Activated CD8-positive, alpha-beta memory T cell treated with anti-CD3 and anti-CD28 coated beads, Interleukin-2, amount 10 ng/mL, durations not matched to agents 7 days and 5 days (primary cell): ENCODE data around the gene KLHDC7B. TPM values are rescaled to one million over a fixed set of nuclear protein-coding genes. Genes with fewer than 3 reads are reported as not detected.

Source experiments
- ATAC-seq: fragments of 150-1000 bp; cut with Tn5 transposase; one replicate; pipeline ENCODE4 v1.10.0; 2021; ENCODE audit warnings: moderate library complexity
- CTCF ChIA-PET: fragments of 350-600 bp; sonication (Branson Sonifier 250); formaldehyde crosslinking; loops from one replicate; lab custom pipeline; 2021; ENCODE audit warnings: antibody characterized with exemption; lab: Charles Lee
- DNase-seq: peaks from one replicate; pipeline ENCODE4 v3.0.0-alpha.2; 2020
- H3K27ac Mint-ChIP-seq: one replicate; pipeline ENCODE4 v1.8.0; 2021; ENCODE audit warnings: mild to moderate bottlenecking, mixed read lengths
- H3K27me3 Mint-ChIP-seq: one replicate; pipeline ENCODE4 v1.8.0; 2021; ENCODE audit warnings: mixed read lengths
- H3K36me3 Mint-ChIP-seq: one replicate; pipeline ENCODE4 v1.8.0; 2021; ENCODE audit warnings: mild to moderate bottlenecking, mixed read lengths
- H3K4me1 Mint-ChIP-seq: one replicate; pipeline ENCODE4 v1.8.0; 2021; ENCODE audit warnings: mixed read lengths
- H3K4me3 Mint-ChIP-seq: one replicate; pipeline ENCODE4 v1.8.0; 2021; ENCODE audit warnings: mild to moderate bottlenecking, moderate library complexity, mixed read lengths
- H3K9me3 Mint-ChIP-seq: one replicate; pipeline ENCODE4 v1.8.0; 2022; ENCODE audit warnings: low read depth, mixed read lengths
- total RNA-seq, 2 experiments: library from RNA; stranded (reverse); gene quantifications; one replicate each; pipeline ENCODE4 v1.2.3, GENCODE V29; 2021

The KLHDC7B gene
- total RNA-seq, 2 experiments from 2014 or later = 10.2 to 12.0 TPM

DNA sequence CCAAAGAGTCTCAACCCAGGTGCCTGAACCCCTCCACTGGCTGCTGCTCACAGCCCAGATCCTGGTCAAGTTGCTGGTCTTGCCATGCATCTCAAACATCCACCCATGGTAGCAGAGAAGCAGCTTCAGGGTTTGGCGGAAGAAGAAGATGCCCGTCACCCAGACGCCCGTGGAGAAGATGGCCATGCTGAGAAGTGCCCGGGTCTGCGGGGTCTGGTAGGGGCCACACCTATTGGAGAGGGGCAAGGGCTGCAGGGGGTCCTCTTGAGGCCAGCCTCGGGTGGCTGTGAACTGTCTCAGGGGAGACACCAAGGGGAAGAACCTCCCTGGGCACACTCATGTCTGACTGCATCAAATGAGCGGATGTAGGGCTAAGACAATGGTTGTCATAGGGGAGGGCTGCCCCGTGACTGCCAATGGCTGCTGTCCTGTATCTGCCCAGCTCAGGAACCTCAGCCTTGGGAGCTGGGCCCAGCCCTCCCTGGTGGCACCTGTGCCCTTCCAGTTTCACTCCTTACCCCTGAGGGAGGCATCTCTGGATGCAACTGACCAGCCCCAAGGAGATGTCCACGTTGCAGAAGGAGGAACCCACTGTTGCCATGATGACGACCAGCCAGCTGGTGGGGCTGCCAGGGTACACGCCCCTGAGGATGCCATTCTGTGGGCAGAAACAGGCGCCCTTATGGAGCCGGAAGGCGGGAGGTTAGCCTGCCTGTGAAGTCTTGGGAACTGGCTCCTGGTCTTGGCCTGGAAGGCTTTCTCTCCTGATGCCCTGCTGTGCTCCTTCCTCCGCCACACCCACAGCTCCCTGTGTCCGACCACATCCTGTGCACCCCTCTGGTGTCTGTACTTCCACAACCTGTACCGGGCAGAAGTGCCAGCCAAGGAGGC is 31.4 kb downstream of the KLHDC7B start:
- no peaks in the 10 kb centered on the region for H3K27me3 Mint-ChIP-seq
- H3K36me3 Mint-ChIP-seq = peaks cover 19% of the 10 kb centered on the region
- CTCF ChIA-PET = interaction anchor here (3.0 to 3.6 kb wide), 2 partner anchors 14 to 44 kb away, joined by 10 to 24 read pairs; partner anchors contain the start of gene SYCE3
- no peak for DNase-seq
- H3K4me1 Mint-ChIP-seq = peaks cover 23% of the 10 kb centered on the region
- no peak overlapping the region for H3K4me3 Mint-ChIP-seq
- no peaks in the 10 kb centered on the region for H3K9me3 Mint-ChIP-seq
- H3K27ac Mint-ChIP-seq = no peak overlapping the region
- ATAC-seq = no peak

DNA sequence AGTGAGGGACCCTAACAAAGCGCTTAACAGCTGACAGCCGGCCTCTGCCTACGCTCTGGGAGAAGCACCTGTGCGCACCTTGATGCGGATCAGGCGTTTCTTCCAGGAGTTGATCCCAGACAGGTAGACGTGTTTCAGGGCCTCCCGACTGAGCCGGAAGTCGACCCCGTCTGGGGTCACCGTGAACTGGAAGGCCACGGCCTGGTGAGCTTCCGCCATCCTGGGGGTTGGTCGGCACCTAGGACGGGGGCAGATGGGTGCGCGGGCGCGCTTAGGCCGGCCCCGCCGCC is 31.9 kb downstream of the KLHDC7B start:
- H3K9me3 Mint-ChIP-seq = no peaks in the 10 kb centered on the region
- H3K4me3 Mint-ChIP-seq = no peak overlapping the region
- CTCF ChIA-PET = interaction anchor here (1.0 to 3.6 kb wide), 2 partner anchors 15 kb away, joined by 4 to 24 read pairs; partner anchors contain the start of gene SYCE3
- H3K4me1 Mint-ChIP-seq = peaks cover 23% of the 10 kb centered on the region
- no peak overlapping the region for H3K27ac Mint-ChIP-seq
- no peaks in the 10 kb centered on the region for H3K27me3 Mint-ChIP-seq
- peaks cover 17% of the 10 kb centered on the region for H3K36me3 Mint-ChIP-seq
- no peak for ATAC-seq
- no peak for DNase-seq

DNA sequence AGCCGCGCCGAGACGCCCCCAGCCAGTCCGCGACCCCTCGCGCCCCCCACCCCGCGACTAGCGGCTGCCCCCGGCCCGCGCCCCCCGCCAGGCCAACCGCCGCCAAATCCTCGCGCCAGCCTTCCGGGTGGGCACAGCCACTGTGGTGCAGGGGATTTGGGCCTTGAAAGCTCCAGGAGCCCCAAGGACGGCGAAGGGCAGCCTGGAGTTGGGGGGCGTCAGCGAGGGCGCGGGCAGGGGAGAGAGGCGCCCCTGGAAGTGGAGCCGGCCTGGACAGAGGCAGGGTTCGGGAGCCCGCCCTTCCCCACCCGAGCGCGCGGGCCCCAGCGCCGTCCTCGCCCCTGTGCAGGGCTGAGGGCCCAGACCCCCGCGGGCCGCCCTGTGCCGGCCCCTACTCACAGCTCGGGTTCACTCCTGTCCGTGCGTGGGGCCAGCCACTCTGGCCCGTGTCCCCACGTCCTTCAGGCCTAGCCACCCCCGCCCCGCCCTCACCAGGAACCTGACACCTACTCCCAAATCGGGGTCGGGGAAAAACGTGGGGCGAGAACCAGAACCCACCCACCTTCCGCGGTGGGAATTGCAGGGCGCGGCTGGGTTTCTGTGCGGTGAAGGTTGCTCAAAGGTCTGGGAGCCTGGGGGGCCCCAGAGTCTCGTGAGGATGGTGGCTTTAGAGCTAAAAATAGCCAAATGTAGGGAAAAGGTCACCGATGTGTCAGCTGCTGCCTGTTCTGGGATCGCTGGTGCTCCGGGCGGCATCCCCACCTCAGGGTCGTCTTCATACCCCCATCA is 32.5 kb downstream of the KLHDC7B start, which contains the start of gene CPT1B:
Gene CPT1B, minus strand, starts transcription at position 441 of the 789 bp plus-strand sequence. CDS start 512 bp downstream, outside the sequence.
- H3K9me3 Mint-ChIP-seq = no peaks in the 10 kb centered on the region
- peaks cover 23% of the 10 kb centered on the region for H3K4me1 Mint-ChIP-seq
- no peak for DNase-seq
- no peak for ATAC-seq
- H3K27ac Mint-ChIP-seq = no peak within 1 kb of the TSS
- CTCF ChIA-PET = interaction anchor here (1.0 to 1.1 kb wide), 2 partner anchors 15 to 30 kb away, joined by 4 read pairs; partner anchors contain the start of gene SYCE3
- no peaks in the 10 kb centered on the region for H3K27me3 Mint-ChIP-seq
- H3K36me3 Mint-ChIP-seq = peaks cover 17% of the 10 kb centered on the region
- no peak within 1 kb of the TSS for H3K4me3 Mint-ChIP-seq

DNA sequence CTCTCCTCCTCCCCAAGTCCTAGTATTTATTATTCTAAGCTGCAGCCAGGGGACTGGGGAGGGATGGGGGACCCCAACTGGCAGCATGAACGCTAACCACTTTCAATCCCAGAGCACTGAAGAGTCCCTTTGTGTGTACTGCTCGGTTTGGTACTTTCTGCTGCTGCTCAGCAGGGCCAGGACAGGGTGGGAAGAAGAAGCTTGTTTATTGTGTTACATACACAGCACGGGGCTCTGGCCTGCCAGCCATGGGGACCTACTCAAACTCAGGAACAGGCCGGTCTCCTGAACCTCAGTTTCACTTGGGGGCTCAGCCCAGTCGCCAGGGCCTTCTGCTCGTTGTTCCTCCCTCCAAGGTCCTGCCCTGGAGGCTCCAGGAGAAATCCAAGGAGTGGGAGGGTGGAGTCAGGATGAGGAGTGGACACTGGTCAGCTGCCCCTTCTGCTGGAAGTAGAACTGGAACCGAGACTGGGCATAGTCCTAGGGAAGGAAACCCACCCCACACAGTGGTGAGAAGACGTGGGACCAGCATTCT is 33.1 kb downstream of the KLHDC7B start:
- ATAC-seq (no peak), DNase-seq (no peak)
- Mint-ChIP-seq H3K4me3 (no peak overlapping the region), H3K36me3 (peaks cover 17% of the 10 kb centered on the region), H3K27ac (no peak overlapping the region), H3K4me1 (peaks cover 30% of the 10 kb centered on the region), H3K27me3 (no peaks in the 10 kb centered on the region), H3K9me3 (no peaks in the 10 kb centered on the region)
- CTCF ChIA-PET = interaction anchor here (1.0 to 1.3 kb wide), 3 partner anchors 16 to 30 kb away, joined by 4 read pairs; partner anchors contain the start of gene SYCE3

DNA sequence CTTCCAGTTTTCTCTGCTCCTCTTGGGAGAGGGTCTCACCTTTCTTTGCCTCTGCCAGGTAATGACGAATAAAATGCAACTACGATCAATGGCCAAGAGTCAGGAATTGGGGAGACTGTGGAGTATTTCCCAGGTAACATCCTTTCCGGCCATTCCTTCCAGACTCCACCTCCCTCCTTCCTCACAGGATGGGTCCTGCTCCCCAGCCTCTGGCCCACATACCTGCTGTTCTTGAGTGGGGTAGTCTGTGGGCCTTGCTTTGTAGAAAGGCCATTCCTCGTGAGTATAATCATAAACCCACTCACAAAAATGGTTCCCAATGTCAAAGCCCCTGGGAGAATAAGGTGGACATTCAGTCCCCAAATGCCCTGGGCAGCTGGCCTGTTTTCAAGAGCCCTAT is 34.1 kb downstream of the KLHDC7B start:
- peaks cover 31% of the 10 kb centered on the region for H3K4me1 Mint-ChIP-seq
- ATAC-seq (no peak), DNase-seq (no peak)
- no peaks in the 10 kb centered on the region for H3K9me3 Mint-ChIP-seq
- H3K27ac Mint-ChIP-seq = no peak overlapping the region
- H3K4me3 Mint-ChIP-seq = no peak overlapping the region
- no peaks in the 10 kb centered on the region for H3K27me3 Mint-ChIP-seq
- H3K36me3 Mint-ChIP-seq = peaks cover 15% of the 10 kb centered on the region
- CTCF ChIA-PET = interaction anchor here (1.3 kb wide), 1 partner anchor 17 kb away, joined by 4 read pairs; no protein-coding TSS in a partner anchor

DNA sequence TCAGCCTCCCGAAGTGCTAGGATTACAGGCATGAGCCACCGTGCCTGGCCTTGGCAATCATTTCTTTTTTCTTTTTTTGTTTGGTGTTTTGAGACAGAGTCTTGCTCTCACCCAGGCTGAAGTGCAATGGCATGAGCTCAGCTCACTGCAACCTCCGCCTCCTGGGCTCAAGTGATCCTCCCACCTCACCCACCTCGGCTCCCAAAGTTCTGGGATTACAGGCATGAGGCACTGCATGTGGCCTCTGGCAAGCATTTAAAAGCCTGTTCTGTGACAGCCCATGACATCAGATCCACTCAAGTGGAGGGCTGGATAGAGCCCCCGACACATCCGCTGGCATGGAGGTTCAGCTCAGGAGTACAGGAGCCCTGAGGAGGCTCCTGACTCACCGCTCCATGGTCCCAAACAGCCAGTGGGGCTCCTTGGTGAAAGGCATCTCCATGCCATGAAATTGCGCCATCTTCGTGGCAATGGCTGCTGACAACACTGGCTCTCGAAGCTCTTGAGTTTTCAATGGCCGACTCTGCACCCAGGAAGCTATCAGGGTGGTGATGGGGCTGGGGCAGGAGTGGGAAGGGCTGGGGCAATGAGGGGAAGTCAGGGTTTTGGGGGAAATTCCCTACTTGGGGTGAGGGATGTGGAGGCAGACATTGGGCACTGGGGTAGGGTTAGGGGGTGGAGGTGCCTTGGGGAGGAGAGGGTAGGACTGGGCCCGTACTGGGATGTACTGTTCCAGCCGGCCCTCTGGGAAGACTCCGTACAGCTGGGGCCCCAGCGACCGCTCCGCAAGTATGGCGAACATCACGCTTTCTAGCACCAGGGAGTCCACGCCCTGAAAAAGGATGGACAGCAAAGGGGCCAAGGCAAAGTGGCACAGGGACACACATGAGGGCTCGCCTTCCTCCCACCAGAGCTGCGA is 35.6 kb downstream of the KLHDC7B start:
- H3K36me3 Mint-ChIP-seq = peaks cover 15% of the 10 kb centered on the region
- CTCF ChIA-PET = interaction anchor here (0.7 to 3.2 kb wide), 4 partner anchors 16 to 55 kb away, joined by 3 to 27 read pairs (median 8); partner anchors contain the start of gene SYCE3
- peak overlapping the region; percentile 89 for H3K4me3 Mint-ChIP-seq
- no peaks in the 10 kb centered on the region for H3K27me3 Mint-ChIP-seq
- no peak for DNase-seq
- H3K4me1 Mint-ChIP-seq = peaks cover 31% of the 10 kb centered on the region
- no peaks in the 10 kb centered on the region for H3K9me3 Mint-ChIP-seq
- no peak for ATAC-seq
- peak overlapping the region; percentile 86 for H3K27ac Mint-ChIP-seq

DNA sequence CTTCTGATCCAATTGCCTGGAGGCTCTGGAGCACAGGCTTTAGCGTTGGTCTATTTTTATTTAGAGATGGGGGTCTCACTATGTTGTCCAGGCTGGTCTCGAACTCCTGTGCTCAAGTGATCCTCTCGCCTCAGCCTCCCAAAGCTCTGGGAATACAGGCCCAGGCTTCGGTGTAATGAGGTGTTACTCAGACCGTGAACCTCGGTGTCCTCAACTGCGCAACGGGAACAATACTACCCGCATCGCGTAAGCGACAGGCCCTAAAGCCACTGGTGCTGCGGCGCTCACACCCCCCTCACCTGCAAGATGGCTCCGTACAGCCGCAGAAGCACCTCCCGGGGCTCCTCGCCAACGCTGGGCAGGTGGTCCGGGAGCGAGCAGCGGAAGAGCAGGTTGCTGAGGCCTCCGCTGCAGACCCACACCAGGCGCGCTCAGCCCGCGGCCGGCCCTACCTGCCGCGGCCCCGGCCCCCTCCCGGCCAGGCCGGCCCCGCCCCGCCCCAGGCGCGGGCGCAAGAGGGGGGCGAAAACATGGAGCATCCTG is 36.3 kb downstream of the KLHDC7B start:
- Mint-ChIP-seq H3K27me3 (no peaks in the 10 kb centered on the region), H3K4me1 (peaks cover 31% of the 10 kb centered on the region), H3K4me3 (peak overlapping the region; percentile 89), H3K27ac (peak overlapping the region; percentile 88), H3K9me3 (no peaks in the 10 kb centered on the region), H3K36me3 (peaks cover 15% of the 10 kb centered on the region)
- DNase-seq (peak; percentile 63), ATAC-seq (no peak)
- CTCF ChIA-PET = interaction anchor here (0.7 to 3.2 kb wide), 6 partner anchors 16 to 56 kb away, joined by 3 to 27 read pairs (median 5); partner anchors contain the start of genes SCO2 and SYCE3

DNA sequence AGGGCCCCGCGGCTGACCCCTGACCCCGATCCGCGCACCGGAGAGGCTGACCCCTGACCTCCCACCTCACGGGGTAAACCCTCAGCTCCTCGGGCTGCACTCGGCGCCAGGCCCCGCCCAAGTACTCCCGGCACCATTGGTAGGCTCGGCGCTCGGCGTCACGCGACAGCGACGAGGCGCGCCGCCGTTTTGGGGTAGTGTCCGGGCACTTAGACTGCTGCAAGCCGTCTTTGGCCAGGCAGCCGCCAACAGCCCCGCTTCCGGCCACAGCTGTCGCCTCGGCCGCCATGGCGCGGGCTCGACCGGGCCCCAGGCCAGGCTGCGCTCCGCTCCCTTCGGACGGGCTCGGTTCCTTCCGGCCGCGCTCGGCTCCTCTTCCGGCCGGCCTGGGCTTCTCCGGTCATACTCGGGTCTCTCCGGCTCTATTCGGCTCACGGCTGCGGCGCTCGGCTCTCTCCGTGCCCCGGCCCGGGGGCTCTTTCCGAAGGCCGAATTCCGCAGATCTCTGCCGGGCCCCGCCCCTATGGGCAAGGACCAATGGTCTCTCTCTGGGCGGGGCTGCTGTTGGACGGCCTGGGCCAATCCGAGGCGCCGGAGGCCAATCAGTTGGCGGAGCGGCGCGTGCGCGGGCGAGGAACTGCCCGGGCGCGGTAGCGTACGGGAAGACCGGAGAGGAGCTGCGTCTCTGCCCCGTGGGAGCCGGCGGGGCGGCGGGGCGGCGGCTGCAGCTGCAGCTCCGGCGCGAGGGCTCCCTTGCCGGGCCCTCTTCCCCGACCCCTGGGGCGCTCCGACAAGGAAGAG is 37.0 kb downstream of the KLHDC7B start, which contains the start of gene CHKB:
Gene CHKB, minus strand, starts transcription at position 357 of the 801 bp plus-strand sequence. Its CDS starts 68 bp downstream, at position 289.
- Mint-ChIP-seq H3K27ac (peak within 1 kb of the TSS; percentile 88), H3K27me3 (no peaks in the 10 kb centered on the region), H3K4me3 (peak within 1 kb of the TSS; percentile 89), H3K36me3 (peaks cover 13% of the 10 kb centered on the region), H3K4me1 (peaks cover 25% of the 10 kb centered on the region), H3K9me3 (no peaks in the 10 kb centered on the region)
- CTCF ChIA-PET = interaction anchor here (1.1 to 3.2 kb wide), 5 partner anchors 16 to 57 kb away, joined by 3 to 27 read pairs (median 7); partner anchors contain the start of genes SCO2, SYCE3 and TYMP
- DNase-seq = peak; percentile 99
- ATAC-seq = peak; percentile 94

DNA sequence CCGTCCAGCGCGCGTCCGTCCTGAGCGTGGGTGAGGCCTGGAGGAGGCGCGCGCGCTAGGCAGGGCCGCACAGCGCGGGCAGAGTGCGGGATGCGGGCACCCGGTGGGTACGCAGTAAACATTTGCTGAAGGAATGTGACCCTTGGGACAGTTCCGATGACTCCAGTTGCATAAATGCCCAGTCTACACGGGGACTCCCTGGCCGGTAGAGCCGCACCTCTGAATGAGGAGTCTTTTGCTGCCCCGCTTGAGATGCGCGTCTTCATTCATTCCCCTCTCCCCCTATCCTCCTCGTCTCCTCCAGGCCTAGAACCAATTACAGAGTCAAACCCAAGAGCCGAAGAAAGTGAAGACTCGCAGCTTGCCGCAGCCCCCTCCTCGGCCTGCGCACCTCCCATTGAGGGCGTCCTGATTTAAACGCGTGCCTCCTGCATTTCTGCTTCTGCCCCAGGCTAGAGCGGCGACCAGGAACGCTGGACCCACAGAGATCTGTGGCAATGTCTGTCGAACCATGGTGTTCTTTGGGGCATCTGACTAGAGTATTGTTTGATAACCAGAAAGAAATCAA is 37.7 kb downstream of the KLHDC7B start:
- CTCF ChIA-PET = interaction anchor here (0.7 to 3.2 kb wide), 6 partner anchors 17 to 174 kb away, joined by 3 to 27 read pairs (median 5); partner anchors contain the start of genes SCO2, SYCE3 and TYMP
- DNase-seq (no peak), ATAC-seq (peak; percentile 27)
- H3K27me3 Mint-ChIP-seq = no peaks in the 10 kb centered on the region
- peaks cover 24% of the 10 kb centered on the region for H3K4me1 Mint-ChIP-seq
- no peaks in the 10 kb centered on the region for H3K9me3 Mint-ChIP-seq
- H3K36me3 Mint-ChIP-seq = peaks cover 13% of the 10 kb centered on the region
- H3K27ac Mint-ChIP-seq = peak overlapping the region; percentile 76
- H3K4me3 Mint-ChIP-seq = peak overlapping the region; percentile 89

DNA sequence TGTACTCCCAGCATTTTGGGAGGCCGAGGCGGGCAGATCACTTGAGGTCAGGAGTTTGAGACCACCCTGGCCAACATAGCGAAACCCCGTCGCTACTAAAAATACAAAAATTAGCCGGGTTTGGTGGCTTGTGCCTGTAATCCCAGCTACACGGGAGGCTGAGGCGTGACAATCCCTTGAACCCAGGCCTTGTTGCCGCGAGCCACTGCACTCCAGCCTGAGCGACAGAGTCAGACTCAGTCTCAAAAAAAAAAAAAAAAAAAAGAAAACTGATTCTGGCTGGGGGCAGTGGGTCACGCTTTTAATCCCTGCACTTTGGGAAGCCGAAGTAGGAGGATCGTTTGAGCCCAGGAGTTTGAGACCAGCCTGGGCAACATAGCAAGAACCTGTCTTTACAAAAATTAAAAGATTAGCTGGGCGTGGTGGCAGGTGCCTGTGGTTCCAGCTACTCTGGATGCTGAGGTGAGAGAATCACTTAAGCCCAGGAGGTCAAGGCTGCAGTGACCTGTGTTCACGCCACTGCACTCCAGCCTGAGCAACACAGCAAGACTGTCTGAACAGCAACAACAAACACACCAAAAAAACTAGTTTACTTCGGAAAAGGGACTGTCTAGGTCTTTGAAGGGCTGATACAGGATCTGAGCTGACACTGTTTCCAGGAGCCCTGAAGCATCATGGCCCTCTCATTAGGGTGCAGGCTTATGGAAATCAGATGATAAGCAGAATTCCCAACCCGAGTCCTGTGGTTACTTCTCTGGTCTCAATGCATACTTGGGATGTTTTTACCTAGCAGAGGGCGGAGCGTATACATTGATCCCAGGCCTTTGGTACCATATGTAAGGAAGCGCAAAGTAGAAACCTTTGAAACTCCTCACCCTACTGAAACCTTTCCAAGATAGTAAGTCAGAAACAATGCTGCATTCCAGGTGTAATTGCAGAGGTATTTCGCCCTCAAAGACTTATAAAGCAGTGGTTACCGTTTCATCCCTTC is 38.7 kb downstream of the KLHDC7B start:
- peak overlapping the region; percentile 89 for H3K4me3 Mint-ChIP-seq
- H3K27me3 Mint-ChIP-seq = no peaks in the 10 kb centered on the region
- no peak overlapping the region for H3K27ac Mint-ChIP-seq
- no peaks in the 10 kb centered on the region for H3K9me3 Mint-ChIP-seq
- peaks cover 24% of the 10 kb centered on the region for H3K4me1 Mint-ChIP-seq
- ATAC-seq = no peak
- no peak for DNase-seq
- H3K36me3 Mint-ChIP-seq = peaks cover 9% of the 10 kb centered on the region
- CTCF ChIA-PET = interaction anchor here (0.7 to 1.2 kb wide), 3 partner anchors 22 to 173 kb away, joined by 3 to 4 read pairs (median 3); partner anchors contain the start of gene SYCE3
